Activated T-helper 17 cell treated with anti-CD3 and anti-CD28 coated beads, Interleukin-2, amount 50 U/mL, for 72 hours (primary cell): ENCODE data around the gene RUFY2. TPM values are rescaled to one million over a fixed set of nuclear protein-coding genes. Genes with fewer than 3 reads are reported as not detected.
A peak's percentile ranks its signal among the peaks of the same experiment; 100 is the strongest.
"Not testable (repeated sequence)": the region's sequence is repeated elsewhere in the genome, so short reads cannot be mapped to it uniquely, and the experiment has no call there.

Experiments used
- ATAC-seq: fragments of 150-1000 bp; cut with Tn5 transposase; replicated peaks from 2 replicates; pipeline ENCODE4 v1.10.0; 2021; ENCODE audit warnings: mild to moderate bottlenecking, moderate library complexity
- H3K27ac Mint-ChIP-seq: one replicate; pipeline ENCODE4 v1.8.0; 2022; ENCODE audit warnings: mixed read lengths
- H3K27me3 Mint-ChIP-seq: one replicate; pipeline ENCODE4 v1.8.0; 2022; ENCODE audit warnings: mixed read lengths
- H3K36me3 Mint-ChIP-seq: one replicate; pipeline ENCODE4 v1.8.0; 2022; ENCODE audit warnings: low read depth, mild to moderate bottlenecking, mixed read lengths
- H3K4me1 Mint-ChIP-seq: one replicate; pipeline ENCODE4 v1.8.0; 2022; ENCODE audit warnings: mixed read lengths
- H3K4me3 Mint-ChIP-seq: one replicate; pipeline ENCODE4 v1.8.0; 2022; ENCODE audit warnings: mild to moderate bottlenecking, mixed read lengths
- H3K9me3 Mint-ChIP-seq: one replicate; pipeline ENCODE4 v1.8.0; 2022; ENCODE audit warnings: mixed read lengths
- total RNA-seq, 2 donors: library from RNA; stranded (reverse); gene quantifications; one replicate each; pipeline ENCODE4 v1.2.3, GENCODE V29; 2022

The RUFY2 gene
- total RNA-seq, 2 donors from 2014 or later: 9.6 to 12.3 TPM

- H3K27ac Mint-ChIP-seq: peak overlapping the region; percentile 66
- H3K27me3 Mint-ChIP-seq: no peaks in the 10 kb centered on the region
- H3K4me1 Mint-ChIP-seq: peaks cover 35% of the 10 kb centered on the region
- no peaks in the 10 kb centered on the region for H3K9me3 Mint-ChIP-seq
- ATAC-seq: no peak
- peaks cover 98% of the 10 kb centered on the region for H3K36me3 Mint-ChIP-seq
- no peak overlapping the region for H3K4me3 Mint-ChIP-seq
Measured at GRCh38 chr10:68340358-68341080, 66.6 kb downstream of the RUFY2 start.

GRCh38 chr10:68336754-68337351, 70.2 kb downstream of the RUFY2 start:
- ATAC-seq: no peak
- no peaks in the 10 kb centered on the region for H3K27me3 Mint-ChIP-seq
- H3K9me3 Mint-ChIP-seq: no peaks in the 10 kb centered on the region
- H3K4me1 Mint-ChIP-seq: peaks cover 37% of the 10 kb centered on the region
- H3K4me3 Mint-ChIP-seq: peak overlapping the region; percentile 98
- H3K36me3 Mint-ChIP-seq: peaks cover 100% of the 10 kb centered on the region
- peak overlapping the region; percentile 100 for H3K27ac Mint-ChIP-seq

GRCh38 chr10:68334672-68335467, 72.2 kb downstream of the RUFY2 start:
- H3K27me3 Mint-ChIP-seq: no peaks in the 10 kb centered on the region
- ATAC-seq: no peak
- peaks cover 88% of the 10 kb centered on the region for H3K36me3 Mint-ChIP-seq
- peak overlapping the region; percentile 98 for H3K4me3 Mint-ChIP-seq
- H3K9me3 Mint-ChIP-seq: no peaks in the 10 kb centered on the region
- H3K4me1 Mint-ChIP-seq: peaks cover 44% of the 10 kb centered on the region
- H3K27ac Mint-ChIP-seq: peak overlapping the region; percentile 100

GRCh38 chr10:68333440-68334431, 73.3 kb downstream of the RUFY2 start:
- Mint-ChIP-seq H3K27me3 (no peaks in the 10 kb centered on the region), H3K4me3 (peak overlapping the region; percentile 98), H3K9me3 (no peaks in the 10 kb centered on the region), H3K36me3 (peaks cover 76% of the 10 kb centered on the region), H3K27ac (peak overlapping the region; percentile 100), H3K4me1 (peaks cover 44% of the 10 kb centered on the region)
- no peak for ATAC-seq

GRCh38 chr10:68333058-68333395, 74.0 kb downstream of the RUFY2 start:
- Mint-ChIP-seq H3K4me1 (peaks cover 49% of the 10 kb centered on the region), H3K27ac (peak overlapping the region; percentile 100), H3K36me3 (peaks cover 69% of the 10 kb centered on the region), H3K27me3 (no peaks in the 10 kb centered on the region), H3K4me3 (peak overlapping the region; percentile 98), H3K9me3 (no peaks in the 10 kb centered on the region)
- no peak for ATAC-seq

GRCh38 chr10:68332259-68333057, 74.6 kb downstream of the RUFY2 start, which contains the start of gene PBLD:
PBLD (minus strand) TSS chr10:68332928; CDS start chr10:68306844, 26,084 bp downstream.
- peaks cover 63% of the 10 kb centered on the region for H3K36me3 Mint-ChIP-seq
- H3K4me1 Mint-ChIP-seq: peaks cover 45% of the 10 kb centered on the region
- no peaks in the 10 kb centered on the region for H3K9me3 Mint-ChIP-seq
- peak within 1 kb of the TSS; percentile 98 for H3K4me3 Mint-ChIP-seq
- peak; percentile 32 for ATAC-seq
- H3K27ac Mint-ChIP-seq: peak within 1 kb of the TSS; percentile 100
- no peaks in the 10 kb centered on the region for H3K27me3 Mint-ChIP-seq

- H3K9me3 Mint-ChIP-seq: no peaks in the 10 kb centered on the region
- peak within 1 kb of the TSS; percentile 98 for H3K4me3 Mint-ChIP-seq
- ATAC-seq: peak; percentile 87
- H3K27me3 Mint-ChIP-seq: no peaks in the 10 kb centered on the region
- peaks cover 55% of the 10 kb centered on the region for H3K36me3 Mint-ChIP-seq
- H3K27ac Mint-ChIP-seq: peak within 1 kb of the TSS; percentile 100
- H3K4me1 Mint-ChIP-seq: peaks cover 37% of the 10 kb centered on the region
Measured at GRCh38 chr10:68331455-68332258, 75.4 kb downstream of the RUFY2 start, which contains the start of gene HNRNPH3. HNRNPH3 (plus strand) TSS chr10:68332064; CDS start chr10:68337222, 5,158 bp downstream.

- peak overlapping the region; percentile 98 for H3K4me3 Mint-ChIP-seq
- no peak for ATAC-seq
- no peaks in the 10 kb centered on the region for H3K9me3 Mint-ChIP-seq
- H3K27ac Mint-ChIP-seq: peak overlapping the region; percentile 100
- H3K4me1 Mint-ChIP-seq: peaks cover 30% of the 10 kb centered on the region
- H3K36me3 Mint-ChIP-seq: peaks cover 48% of the 10 kb centered on the region
- no peaks in the 10 kb centered on the region for H3K27me3 Mint-ChIP-seq
Measured at GRCh38 chr10:68330852-68331454, 76.1 kb downstream of the RUFY2 start.

- no peaks in the 10 kb centered on the region for H3K27me3 Mint-ChIP-seq
- H3K9me3 Mint-ChIP-seq: no peaks in the 10 kb centered on the region
- no peak for ATAC-seq
- peaks cover 34% of the 10 kb centered on the region for H3K36me3 Mint-ChIP-seq
- H3K4me3 Mint-ChIP-seq: peak overlapping the region; percentile 12
- peaks cover 24% of the 10 kb centered on the region for H3K4me1 Mint-ChIP-seq
- H3K27ac Mint-ChIP-seq: no peak overlapping the region
Measured at GRCh38 chr10:68329506-68329861, 77.6 kb downstream of the RUFY2 start.

- H3K27me3 Mint-ChIP-seq: no peaks in the 10 kb centered on the region
- peaks cover 20% of the 10 kb centered on the region for H3K36me3 Mint-ChIP-seq
- peak overlapping the region; percentile 33 for H3K4me3 Mint-ChIP-seq
- no peak for ATAC-seq
- no peaks in the 10 kb centered on the region for H3K9me3 Mint-ChIP-seq
- H3K27ac Mint-ChIP-seq: peak overlapping the region; percentile 3
- H3K4me1 Mint-ChIP-seq: peaks cover 21% of the 10 kb centered on the region
Measured at GRCh38 chr10:68327889-68328786, 78.9 kb downstream of the RUFY2 start.

- not testable (repeated sequence) for H3K9me3 Mint-ChIP-seq, H3K36me3 Mint-ChIP-seq, H3K4me1 Mint-ChIP-seq, H3K27me3 Mint-ChIP-seq, ATAC-seq, H3K4me3 Mint-ChIP-seq, H3K27ac Mint-ChIP-seq
Measured at GRCh38 chr10:68324396-68324795, 82.7 kb downstream of the RUFY2 start.
